ENCODE data around the gene ABR. TPM values are rescaled to one million over a fixed set of nuclear protein-coding genes. Genes with fewer than 3 reads are reported as not detected.

The ABR gene
- total and polyA plus RNA-seq, 2 of the 13 experiments (the other 11 are each of a cell fraction or from before 2014, with no cell fraction given) = 12.4 to 40.4 TPM

- Histone ChIP-seq H3K4me3 (replicated peaks in 1 of 3; ENCODE audit: insufficient read depth in 1 of 3, low read depth in 2 of 3, low read length in 3 of 3) (no peak overlapping the region), H3K4me1 (ENCODE audit: insufficient read depth, low read length) (no peaks in the 10 kb centered on the region), H3K27ac (ENCODE audit: extremely low read length, insufficient read depth, low read length) (no peak overlapping the region), H3K4me2 (ENCODE audit: low read depth, low read length) (no peak overlapping the region), H2AFZ (ENCODE audit: low read length) (no peak overlapping the region), H3K36me3 (replicated peaks in 1 of 2; ENCODE audit: control insufficient read depth in 1 of 2, insufficient read depth in 2 of 2, low read length in 2 of 2) (no peaks in the 10 kb centered on the region), H3K9me3 (ENCODE audit: low read length) (no peaks in the 10 kb centered on the region), H3K27me3 (ENCODE audit: control insufficient read depth in 1 of 2, insufficient read depth in 2 of 2, low read length in 2 of 2) (peaks cover 13 to 68% of the 10 kb centered on the region in 2 experiments), H3K9ac (ENCODE audit: insufficient read depth, low read depth, low read length) (no peak overlapping the region), H4K20me1 (ENCODE audit: insufficient read depth, low read length) (no peaks in the 10 kb centered on the region), H3K79me2 (ENCODE audit: insufficient read depth, low read length) (no peaks in the 10 kb centered on the region)
- 35% methylated on average over 4 of the region's 17 CpGs for whole genome bisulfite sequencing (ENCODE audit: low lambda C conversion rate)
- in situ Hi-C loops (cut with HindIII; ENCODE audit: extremely low pct_ligation_motif_present, low pct_unique_long_range_greater_than_20kb) = no loop called here
- CTCF ChIA-PET (ENCODE audit: low intra/inter-chr PET ratio, low total read pairs) = no interaction called here
- intact Hi-C loops (cut with micrococcal nuclease; ENCODE audit: unreplicated experiment) = no loop called here
- no TSS peak for BruUV-seq (replicated peaks)
- DNase-seq (ENCODE audit: low spot score) (no peak), ATAC-seq (no peak), FAIRE-seq (no peak)
- POLR2A ChIA-PET = no interaction called here
- no peak for TF ChIP-seq ZMAT3 (CRISPR knock-in tag; conservative IDR thresholded peaks at IDR 0.05)
- TF ChIP-seq TOE1 (CRISPR knock-in tag; IDR thresholded peaks at IDR 0.05) = no peak
- TF ChIP-seq RFX3 (CRISPR knock-in tag; IDR thresholded peaks at IDR 0.05) = no peak
- TF ChIP-seq ZNF788 (CRISPR knock-in tag; IDR thresholded peaks at IDR 0.05; ENCODE audit: borderline replicate concordance) = no peak
- no peak for TF ChIP-seq ZNF24 (IDR thresholded peaks at IDR 0.05)
- TF ChIP-seq MTA3 (CRISPR knock-in tag; IDR thresholded peaks at IDR 0.05) = no peak
- no peak for TF ChIP-seq ZNF674 (CRISPR knock-in tag; IDR thresholded peaks at IDR 0.05; ENCODE audit: low read depth)
- no peak for TF ChIP-seq FIP1L1 (IDR thresholded peaks at IDR 0.05; ENCODE audit: borderline replicate concordance, insufficient read depth, low read depth, low read length)
- TF ChIP-seq ZNF138 (CRISPR knock-in tag; IDR thresholded peaks at IDR 0.05; ENCODE audit: low read depth) = no peak
- no peak for TF ChIP-seq PHF5A (CRISPR knock-in tag; IDR thresholded peaks at IDR 0.05; ENCODE audit: low read depth, unreplicated experiment)
- no peak for TF ChIP-seq ZMAT5 (CRISPR knock-in tag; IDR thresholded peaks at IDR 0.05; ENCODE audit: borderline replicate concordance, low read depth)
- TF ChIP-seq WIZ (CRISPR knock-in tag; IDR thresholded peaks at IDR 0.05) = no peak
- TF ChIP-seq ATAD3A (CRISPR knock-in tag; IDR thresholded peaks at IDR 0.05) = no peak
- no peak for TF ChIP-seq POGK (CRISPR knock-in tag; conservative IDR thresholded peaks at IDR 0.05)
- TF ChIP-seq ZNF512B (CRISPR knock-in tag; IDR thresholded peaks at IDR 0.05; ENCODE audit: borderline replicate concordance) = no peak
Measured at GRCh38 chr17:1168533-1169220, 11.1 kb downstream of the ABR start.
